Breast epithelium (tissue), 3 donors: ENCODE measurements around the gene ALOXE3.

Experiments
- POLR2A ChIP-seq: fragments of 450-650 bp; IDR thresholded peaks from one replicate; pipeline ENCODE4 v1.6.1; 2016; ENCODE audit warnings: antibody characterized with exemption, mild to moderate bottlenecking, moderate library complexity
- TF ChIP-seq, protein P1 (sequence below), 3 donors: fragments of 450-650 bp; IDR thresholded peaks; one replicate each; pipeline ENCODE4 v1.5.1; 2016 to 2017; ENCODE audit warnings: antibody characterized with exemption in 3 of 3, mild to moderate bottlenecking in 3 of 3, moderate library complexity in 3 of 3

DNA sequence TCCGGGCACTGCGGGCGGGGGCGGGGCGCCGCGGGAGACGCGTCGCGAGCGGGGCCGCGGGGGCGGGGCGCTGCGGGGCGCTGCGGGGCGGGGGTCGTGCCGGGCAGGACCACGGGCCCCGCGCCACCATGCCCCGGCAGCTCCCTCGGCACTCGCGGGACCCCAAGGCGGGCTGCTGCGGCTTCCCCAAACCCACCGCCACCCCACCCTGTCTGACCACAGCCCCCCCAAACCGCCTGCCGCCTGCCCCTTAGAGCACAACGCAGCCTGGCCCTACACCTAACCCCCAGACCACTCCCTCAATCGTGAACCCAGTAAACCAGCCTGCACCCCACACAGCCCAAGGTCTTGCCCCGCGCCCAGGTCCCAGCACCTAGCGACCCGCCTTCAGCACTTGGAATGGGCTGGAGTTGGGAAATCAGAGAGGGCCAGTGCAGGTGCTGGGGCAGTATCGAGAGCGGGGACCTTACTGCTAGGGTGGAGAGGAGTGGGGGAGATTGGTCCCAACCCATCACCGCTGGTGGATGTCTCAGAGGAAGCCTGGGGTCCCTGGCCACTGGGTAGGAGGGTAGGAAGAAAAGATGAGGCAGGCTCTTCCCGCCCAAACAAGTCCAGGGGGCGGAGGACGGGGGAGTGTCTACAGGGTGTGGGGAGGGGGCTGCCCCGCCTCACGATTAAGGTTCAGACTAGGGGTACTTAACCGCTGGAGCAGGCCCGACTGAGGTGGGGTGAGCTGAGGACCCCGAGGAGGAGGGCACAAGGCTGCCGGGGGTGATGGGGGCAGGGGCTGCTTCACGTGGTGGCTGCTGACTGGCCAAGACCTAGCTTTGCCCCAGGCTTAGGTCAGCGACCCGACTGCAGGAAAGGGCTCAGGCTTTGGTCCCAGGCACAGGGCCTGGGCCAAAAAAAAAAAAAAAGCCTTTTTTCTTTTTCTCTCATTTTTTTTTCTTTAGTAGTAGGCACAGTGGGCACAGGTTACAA is 45.0 kb upstream of the ALOXE3 start:
- no peak for TF ChIP-seq POLR2A
- TF ChIP-seq, protein P1, sequence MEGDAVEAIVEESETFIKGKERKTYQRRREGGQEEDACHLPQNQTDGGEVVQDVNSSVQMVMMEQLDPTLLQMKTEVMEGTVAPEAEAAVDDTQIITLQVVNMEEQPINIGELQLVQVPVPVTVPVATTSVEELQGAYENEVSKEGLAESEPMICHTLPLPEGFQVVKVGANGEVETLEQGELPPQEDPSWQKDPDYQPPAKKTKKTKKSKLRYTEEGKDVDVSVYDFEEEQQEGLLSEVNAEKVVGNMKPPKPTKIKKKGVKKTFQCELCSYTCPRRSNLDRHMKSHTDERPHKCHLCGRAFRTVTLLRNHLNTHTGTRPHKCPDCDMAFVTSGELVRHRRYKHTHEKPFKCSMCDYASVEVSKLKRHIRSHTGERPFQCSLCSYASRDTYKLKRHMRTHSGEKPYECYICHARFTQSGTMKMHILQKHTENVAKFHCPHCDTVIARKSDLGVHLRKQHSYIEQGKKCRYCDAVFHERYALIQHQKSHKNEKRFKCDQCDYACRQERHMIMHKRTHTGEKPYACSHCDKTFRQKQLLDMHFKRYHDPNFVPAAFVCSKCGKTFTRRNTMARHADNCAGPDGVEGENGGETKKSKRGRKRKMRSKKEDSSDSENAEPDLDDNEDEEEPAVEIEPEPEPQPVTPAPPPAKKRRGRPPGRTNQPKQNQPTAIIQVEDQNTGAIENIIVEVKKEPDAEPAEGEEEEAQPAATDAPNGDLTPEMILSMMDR (IDR thresholded peaks at IDR 0.05), result no peak
